Measurements from ENCODE around the gene CD177.

- TF ChIP-seq CTCF (IDR thresholded peaks at IDR 0.05) (no peak), POLR2A (IDR thresholded peaks at IDR 0.05) (no peak), POLR2AphosphoS5 (IDR thresholded peaks at IDR 0.05) (no peak)
Measured at GRCh38 chr19:43332058-43332922, 21.2 kb upstream of the CD177 start.
